Omental fat pad (tissue), 4 donors: ENCODE data around the gene ARSI. TPM values are rescaled to one million over a fixed set of nuclear protein-coding genes. Genes with fewer than 3 reads are reported as not detected.

Experiments used
- ATAC-seq: fragments of 150-250 bp; one replicate; pipeline ENCODE4 v1.9.1; 2016; ENCODE audit warnings: mild to moderate bottlenecking, moderate library complexity; ENCODE audit not compliant: low FRiP score
- DNase-seq: peaks from one replicate; pipeline ENCODE4 v3.0.0-alpha.2; 2019; ENCODE audit warnings: low spot score
- total RNA-seq, 4 donors: library from RNA; depleted of rRNA; stranded (reverse); fragments of >200 nt; gene quantifications; one replicate each; pipeline ENCODE4 v1.1.0, GENCODE V29; 2016
- TF ChIP-seq, protein P1 (sequence below), 3 donors: fragments of 450-650 bp; IDR thresholded peaks; one replicate each; pipeline ENCODE4 v1.5.1; 2016 to 2017; ENCODE audit warnings: antibody characterized with exemption in 3 of 3, mild to moderate bottlenecking in 3 of 3, moderate library complexity in 2 of 3

ARSI gene
- total RNA-seq, 4 donors from 2014 or later, result 0.69 to 43.1 (median 3.6) TPM

DNA sequence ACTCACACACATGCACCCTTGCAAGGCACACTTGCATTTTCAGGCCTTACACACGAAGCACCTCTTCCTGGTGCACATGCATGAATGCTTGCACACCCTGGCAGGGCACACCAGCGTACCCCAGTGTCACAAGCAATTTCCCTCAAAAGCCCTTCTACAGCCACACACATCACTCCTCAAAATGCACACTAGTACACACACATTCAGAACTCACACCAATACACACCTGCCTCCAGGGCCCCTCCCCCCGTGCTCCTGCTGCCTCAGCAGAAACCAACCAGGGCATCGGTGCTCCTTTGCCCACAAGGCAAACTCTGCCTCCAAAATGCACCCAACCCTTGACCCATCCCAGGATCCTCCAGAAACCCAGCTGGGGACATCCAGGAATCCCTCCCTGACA lies 14.3 kb downstream of the ARSI start:
- TF ChIP-seq, protein P1, sequence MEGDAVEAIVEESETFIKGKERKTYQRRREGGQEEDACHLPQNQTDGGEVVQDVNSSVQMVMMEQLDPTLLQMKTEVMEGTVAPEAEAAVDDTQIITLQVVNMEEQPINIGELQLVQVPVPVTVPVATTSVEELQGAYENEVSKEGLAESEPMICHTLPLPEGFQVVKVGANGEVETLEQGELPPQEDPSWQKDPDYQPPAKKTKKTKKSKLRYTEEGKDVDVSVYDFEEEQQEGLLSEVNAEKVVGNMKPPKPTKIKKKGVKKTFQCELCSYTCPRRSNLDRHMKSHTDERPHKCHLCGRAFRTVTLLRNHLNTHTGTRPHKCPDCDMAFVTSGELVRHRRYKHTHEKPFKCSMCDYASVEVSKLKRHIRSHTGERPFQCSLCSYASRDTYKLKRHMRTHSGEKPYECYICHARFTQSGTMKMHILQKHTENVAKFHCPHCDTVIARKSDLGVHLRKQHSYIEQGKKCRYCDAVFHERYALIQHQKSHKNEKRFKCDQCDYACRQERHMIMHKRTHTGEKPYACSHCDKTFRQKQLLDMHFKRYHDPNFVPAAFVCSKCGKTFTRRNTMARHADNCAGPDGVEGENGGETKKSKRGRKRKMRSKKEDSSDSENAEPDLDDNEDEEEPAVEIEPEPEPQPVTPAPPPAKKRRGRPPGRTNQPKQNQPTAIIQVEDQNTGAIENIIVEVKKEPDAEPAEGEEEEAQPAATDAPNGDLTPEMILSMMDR (IDR thresholded peaks at IDR 0.05), result no peak
- DNase-seq (no peak), ATAC-seq (no peak)

DNA sequence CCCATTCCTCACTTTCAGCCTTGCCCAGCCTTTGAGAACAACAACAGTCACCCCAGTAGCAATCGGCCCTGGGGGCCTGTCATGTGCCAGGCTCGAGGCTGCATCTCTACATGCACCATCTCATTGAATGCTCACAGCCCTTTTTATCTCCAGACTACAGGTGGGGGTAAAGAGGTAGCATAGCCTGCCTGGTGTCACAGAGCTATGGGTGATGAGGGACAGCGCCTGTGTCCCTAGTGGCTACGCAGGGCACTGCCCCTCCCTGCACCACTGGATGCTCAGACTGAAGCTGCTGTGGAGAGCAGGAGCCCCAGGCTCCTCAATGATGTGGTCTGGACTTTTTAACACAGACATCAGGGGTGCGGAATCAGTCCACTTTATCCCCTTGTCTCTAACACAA lies 15.9 kb downstream of the ARSI start:
- TF ChIP-seq, protein P1 (IDR thresholded peaks at IDR 0.05), result no peak
- no peak for ATAC-seq

DNA sequence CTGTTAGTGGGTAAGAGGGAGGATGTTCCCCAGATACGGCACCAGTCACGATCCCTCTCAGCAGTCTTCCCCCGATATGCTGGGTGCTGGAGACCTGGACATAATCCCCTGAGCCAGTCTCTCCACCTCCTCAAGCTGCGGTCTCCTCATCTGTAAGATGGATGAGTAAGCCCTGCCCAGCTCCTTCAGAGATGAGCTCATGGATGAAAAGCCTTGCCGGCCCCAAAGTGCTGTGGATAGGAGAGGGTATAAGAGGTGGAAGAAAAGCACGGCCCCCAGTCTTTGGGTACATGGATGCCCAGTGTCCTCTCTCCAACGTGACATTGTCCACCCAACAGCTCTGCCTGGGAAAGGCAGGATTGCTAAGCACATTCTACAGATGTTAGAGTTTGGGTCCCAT lies 17.6 kb downstream of the ARSI start:
- no peak for DNase-seq
- ATAC-seq, result no peak
- TF ChIP-seq, protein P1 (IDR thresholded peaks at IDR 0.05), result no peak

More for the DNA sequence above, 15.9 kb downstream of the ARSI start:
- no peak for DNase-seq

DNA sequence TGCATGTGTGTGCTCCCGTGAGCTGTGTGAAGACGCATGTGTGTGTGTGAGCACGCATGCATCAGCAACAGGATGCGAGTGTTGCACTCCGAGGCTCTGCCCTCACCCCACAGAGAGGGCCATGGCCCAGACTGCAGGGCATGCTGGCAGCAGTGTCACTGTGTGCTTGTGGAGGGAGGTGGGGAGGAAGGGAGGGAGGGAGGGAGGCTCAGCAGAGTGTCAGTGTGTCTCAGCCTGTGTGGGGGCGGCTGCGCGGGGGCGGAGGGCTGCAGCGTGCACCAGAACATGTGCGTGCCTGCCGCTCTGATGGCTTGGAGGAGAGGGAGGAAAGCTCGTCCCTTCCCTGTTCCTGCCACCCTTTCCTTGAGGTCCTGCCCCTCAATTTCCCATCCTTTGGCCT lies 18.4 kb downstream of the ARSI start:
- ATAC-seq, result no peak
- TF ChIP-seq, protein P1 (IDR thresholded peaks at IDR 0.05), result no peak
- DNase-seq, result no peak

DNA sequence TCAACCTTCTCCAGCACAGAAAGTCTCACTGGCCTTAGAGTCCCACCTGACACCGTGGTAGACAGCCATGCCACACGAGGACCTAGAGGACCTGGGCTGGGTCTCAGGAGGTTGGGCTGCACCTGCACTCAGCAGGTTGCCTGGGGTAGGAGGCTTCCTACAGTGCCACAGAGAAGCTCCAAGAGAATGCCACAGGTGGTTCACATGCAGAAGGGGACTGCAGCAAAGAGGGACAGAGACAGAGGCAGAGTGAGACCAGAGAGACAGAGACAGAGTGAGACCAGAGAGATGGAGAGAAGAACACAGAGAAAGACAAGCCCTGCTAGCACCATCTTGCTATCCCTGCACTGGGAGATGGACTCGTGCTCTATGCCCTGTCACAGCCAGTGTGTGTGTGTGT lies 18.8 kb downstream of the ARSI start:
- ATAC-seq, result no peak
- TF ChIP-seq, protein P1 (IDR thresholded peaks at IDR 0.05), result no peak
- DNase-seq, result no peak

DNA sequence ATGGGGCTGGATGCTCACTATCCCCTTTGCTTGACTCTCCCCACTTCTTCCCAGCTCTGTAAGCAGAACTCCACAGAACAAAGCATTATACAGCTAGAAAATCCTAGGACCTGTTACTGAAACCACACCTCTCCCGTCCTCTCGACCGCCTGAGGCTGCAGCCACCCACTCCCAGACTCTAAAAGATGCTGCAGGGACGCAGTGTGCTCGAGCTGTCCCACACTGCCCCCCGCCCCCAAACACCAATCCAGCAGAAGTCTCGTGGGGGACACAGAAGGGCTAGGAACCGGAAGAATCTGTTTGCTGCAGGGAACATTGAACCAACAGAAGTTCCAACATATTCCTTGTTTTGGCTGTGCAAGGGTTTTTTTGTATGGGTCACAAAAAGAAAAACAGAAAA lies 20.7 kb downstream of the ARSI start:
- no peak for DNase-seq
- TF ChIP-seq, protein P1 (IDR thresholded peaks at IDR 0.05), result no peak
- ATAC-seq, result no peak

DNA sequence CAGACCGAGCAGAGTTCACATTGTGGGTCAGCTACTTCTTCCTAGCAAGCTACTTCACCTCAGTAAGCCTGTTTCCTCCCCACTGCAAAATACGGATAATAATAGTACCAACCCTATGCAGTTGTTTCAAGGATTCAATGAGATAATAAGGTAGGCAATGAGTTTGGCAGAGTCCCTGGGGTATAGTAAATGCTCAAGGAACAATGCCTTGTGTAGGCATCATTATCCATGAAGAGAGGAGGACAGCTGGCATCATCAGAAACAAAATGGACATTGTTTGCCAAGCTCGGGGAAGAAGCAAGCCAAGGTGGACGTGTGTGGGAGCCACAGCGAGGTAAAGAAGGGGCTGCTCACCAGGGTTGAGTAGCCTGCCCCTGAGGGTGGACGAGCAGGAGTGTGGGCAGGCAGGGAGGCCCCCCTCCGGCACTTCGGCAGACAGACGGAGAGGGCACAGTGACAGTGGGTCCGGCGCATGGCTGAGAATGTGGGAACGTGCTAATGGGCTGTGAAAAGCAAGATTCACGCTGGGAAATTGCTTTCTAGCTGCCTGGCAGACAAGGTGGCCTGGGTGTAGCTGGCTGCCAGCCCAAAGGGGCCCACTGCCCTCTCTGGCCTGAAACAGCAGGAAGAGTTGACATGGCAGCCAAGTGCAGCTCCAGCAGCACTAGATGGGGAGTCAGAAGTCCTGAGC lies 23.2 kb downstream of the ARSI start:
- TF ChIP-seq, protein P1 (IDR thresholded peaks at IDR 0.05), result no peak
- no peak for DNase-seq
- no peak for ATAC-seq
